Kasumi-1 (cell line): ENCODE measurements around the gene MLLT3.

ENCODE experiments used
- DNase-seq, 2 experiments: peaks; one replicate each; lab custom pipeline; 2025; lab: John Stamatoyannopoulos, UW

MLLT3 gene

DNA sequence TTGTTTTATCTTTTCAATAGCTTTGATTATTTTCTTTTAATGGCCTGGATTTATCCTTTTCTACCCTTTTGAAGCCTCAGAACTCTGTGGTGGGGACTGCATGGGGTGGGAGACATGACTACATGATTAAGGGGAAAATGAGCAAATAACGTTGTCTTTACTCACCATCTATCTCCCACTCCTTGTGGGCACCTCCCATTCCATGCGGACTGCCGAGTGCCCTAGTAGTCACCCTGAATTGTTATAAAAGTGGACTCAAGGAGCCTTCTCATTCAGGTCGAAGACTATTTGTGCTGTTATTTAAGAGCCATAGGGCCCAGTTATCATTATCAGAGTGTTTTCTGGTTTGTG lies 281.8 kb downstream of the MLLT3 start:
- no peak for DNase-seq

GRCh38 chr9:20335668-20336332 lies 286.5 kb downstream of the MLLT3 start:
- no peak for DNase-seq

DNA sequence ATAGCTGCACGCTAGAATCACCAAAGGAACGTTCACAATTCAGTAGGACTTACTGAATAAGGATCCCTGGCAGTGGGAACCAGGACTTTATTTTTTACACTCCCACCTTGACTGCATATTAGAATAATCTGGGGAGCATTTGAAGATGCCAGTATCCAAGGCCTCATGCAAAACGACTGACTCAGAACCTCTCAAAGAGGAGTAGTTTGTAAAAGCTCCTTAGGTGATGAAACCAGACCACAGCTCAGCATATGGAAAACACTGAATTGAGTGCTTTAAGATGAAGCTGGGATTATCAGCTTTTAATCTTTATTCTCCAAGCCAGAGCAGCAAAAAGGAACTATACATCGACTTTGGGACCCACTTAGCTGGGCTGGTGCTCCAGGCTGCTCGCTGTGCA lies 288.3 kb downstream of the MLLT3 start:
- DNase-seq = no peak

DNA sequence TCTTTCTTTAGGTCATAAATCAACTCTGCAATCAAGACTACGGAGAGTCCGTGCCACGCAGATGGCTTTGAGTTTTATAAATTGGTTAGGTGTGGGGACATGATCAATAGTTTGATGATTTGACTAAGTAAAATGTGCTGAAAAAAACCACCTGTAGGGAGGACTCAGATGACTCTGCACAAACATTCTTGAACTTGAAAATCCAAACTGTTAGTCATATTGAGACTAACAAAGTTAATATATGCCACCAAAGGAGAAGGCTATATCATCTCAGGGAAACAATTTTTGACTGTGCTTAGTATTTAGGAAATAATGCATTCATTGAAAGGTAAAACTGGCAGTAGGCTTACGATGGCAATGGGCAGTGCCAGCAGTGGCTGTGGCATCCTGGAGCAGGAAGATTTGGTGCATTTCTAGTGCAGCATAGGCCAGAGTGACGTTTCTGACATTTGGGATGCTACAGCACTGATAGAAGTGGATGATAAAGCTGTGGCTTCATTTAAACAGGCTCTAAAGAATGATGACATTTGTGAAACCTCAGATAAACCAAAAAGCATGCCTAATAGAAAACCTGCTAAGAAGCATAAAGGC lies 291.1 kb downstream of the MLLT3 start:
- no peak for DNase-seq

DNA sequence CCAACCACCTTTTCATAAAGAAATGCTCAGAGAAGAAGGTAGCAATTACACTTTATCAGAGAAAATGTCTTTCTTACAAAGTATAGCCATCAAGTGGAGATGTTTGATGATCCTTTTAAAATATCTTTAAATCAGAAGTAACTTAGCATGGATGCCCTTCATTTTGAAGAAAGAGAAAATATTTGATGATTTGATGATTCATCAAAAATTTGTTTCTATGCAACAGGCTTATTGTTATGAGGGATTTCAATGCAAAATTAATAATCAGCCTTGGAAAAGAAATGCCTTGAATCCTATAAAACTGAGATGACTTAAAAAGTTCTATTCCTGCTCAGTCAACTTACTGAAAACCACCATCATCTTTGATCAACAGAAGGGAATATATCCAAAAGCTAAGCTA lies 291.6 kb downstream of the MLLT3 start:
- no peak for DNase-seq

DNA sequence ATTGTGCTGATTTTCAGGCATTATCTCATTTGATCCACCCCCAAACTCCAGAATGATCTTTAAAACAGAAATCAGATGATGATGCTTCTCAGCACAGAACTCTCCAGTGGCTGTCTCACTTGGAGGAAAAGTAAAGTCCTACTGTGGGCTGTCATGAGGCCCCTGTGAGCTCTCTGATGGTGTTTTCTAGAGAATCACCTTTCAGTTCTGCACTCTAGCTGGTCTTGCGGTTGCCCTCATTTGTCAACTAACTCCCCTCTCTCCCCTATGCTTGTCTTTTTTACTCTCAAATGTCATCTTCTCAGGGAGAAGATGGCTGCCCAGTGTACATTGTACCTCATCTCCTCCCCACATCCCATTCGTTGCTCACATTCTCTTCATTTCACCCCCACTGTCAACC lies 295.8 kb downstream of the MLLT3 start:
- no peak for DNase-seq

GRCh38 chr9:20325008-20325407 lies 297.3 kb downstream of the MLLT3 start:
- DNase-seq = no peak

GRCh38 chr9:20322212-20322611 lies 300.1 kb downstream of the MLLT3 start:
- no peak for DNase-seq

- DNase-seq = no peak
These were observed 300.7 kb downstream of the MLLT3 start for GRCh38 chr9:20321423-20322082.

GRCh38 chr9:20320921-20321320 lies 301.4 kb downstream of the MLLT3 start:
- no peak for DNase-seq

- DNase-seq = no peak
These were observed 302.5 kb downstream of the MLLT3 start for GRCh38 chr9:20319641-20320337.

GRCh38 chr9:20319241-20319640 lies 303.1 kb downstream of the MLLT3 start:
- no peak for DNase-seq

DNA sequence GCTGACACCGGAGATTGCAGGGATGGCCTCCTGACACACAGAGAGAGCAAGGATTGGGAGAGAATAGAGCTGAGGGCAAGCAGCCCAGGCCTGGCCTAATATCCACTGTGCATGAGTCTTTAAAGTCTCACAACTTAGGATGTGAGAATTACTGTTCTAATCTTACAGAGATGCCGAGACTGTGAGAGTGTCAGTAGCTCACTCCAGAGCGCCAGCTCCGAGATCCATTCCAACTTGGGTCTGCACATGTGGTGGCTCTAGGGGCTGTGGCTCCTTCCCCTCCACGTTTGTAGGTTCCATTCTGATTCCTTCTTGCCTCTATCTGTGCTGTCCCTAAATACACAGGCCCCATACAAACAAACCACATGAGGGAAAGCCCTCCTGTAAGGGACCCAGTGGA lies 304.6 kb downstream of the MLLT3 start:
- no peak for DNase-seq

GRCh38 chr9:20316372-20316771 lies 305.9 kb downstream of the MLLT3 start:
- DNase-seq = no peak

DNA sequence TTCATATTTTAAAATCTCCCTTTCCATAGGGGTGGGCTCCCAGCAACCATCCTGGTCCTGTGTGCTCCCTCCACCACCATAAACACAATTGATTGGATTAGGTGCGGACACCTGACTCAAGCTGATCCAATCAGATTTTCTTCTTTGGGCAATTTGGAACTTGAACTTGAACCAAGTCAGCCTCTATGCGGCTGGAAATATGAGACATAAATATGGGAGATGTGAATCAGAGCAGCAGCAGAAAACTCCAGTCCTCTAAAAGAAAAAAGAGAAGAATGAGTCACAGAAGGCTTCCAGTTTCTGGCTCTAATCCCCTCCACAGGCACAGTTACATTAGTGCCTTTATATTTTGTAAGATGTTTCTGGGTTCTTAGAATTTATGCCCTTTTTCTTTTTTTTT lies 306.6 kb downstream of the MLLT3 start:
- DNase-seq = no peak

DNA sequence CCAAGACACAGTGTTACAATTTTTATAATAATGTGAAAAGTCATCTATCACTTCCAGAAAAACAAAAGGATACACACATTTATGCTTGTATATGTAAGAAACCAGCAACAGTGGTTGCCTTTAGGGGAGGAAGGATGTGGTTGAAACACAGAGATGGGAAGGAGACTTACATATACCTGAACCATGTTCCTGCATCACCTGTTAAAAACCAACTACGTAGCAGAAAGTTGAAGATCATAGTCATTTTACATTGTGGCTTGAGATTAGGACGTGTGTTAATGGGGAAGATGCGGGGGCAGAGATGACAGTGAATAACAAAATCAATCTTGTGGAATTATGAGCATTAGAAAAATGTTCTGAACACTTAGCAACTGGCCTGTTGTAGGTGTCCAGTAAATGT lies 307.3 kb downstream of the MLLT3 start:
- no peak for DNase-seq

DNA sequence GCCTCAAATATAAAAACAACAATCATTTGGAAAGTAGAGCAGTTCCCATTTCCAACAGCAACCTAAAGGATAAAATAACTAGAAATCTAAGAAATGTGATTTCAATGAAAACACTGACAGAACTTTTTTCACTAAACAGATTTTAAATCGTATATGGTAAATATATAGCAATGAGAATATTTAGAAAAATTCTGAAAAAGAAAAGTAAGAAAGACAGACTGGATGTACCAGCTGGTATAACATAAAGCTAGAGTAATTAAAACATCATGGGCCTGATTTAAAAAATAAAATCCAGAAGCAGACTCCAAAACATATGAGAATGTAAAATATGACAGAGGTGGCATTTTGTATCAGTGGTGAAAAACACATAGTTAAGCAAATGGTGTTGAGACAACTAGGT lies 308.9 kb downstream of the MLLT3 start:
- no peak for DNase-seq

GRCh38 chr9:20312732-20313131 lies 309.6 kb downstream of the MLLT3 start:
- DNase-seq = no peak

- no peak for DNase-seq
These were observed 312.3 kb downstream of the MLLT3 start for GRCh38 chr9:20310024-20310423.

DNA sequence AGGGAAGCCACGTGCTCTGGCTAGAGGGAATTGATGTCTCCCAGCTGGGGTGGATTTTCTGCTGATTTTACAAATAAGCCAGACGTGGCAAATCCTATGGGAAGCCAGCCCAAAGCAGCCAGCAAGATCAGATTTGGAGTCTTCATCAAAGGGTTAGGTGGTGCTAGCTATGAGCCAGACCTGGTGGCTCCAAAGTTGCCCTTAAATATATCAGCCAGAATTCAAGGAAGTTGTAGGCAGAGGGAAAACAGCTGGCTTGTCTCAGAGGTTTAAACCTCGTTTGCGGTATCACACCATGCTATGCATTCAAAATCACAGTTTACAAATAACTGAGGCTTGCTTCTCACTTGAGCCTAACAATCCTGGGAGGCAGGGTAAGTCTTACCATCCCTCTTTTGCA lies 313.2 kb downstream of the MLLT3 start:
- no peak for DNase-seq

DNA sequence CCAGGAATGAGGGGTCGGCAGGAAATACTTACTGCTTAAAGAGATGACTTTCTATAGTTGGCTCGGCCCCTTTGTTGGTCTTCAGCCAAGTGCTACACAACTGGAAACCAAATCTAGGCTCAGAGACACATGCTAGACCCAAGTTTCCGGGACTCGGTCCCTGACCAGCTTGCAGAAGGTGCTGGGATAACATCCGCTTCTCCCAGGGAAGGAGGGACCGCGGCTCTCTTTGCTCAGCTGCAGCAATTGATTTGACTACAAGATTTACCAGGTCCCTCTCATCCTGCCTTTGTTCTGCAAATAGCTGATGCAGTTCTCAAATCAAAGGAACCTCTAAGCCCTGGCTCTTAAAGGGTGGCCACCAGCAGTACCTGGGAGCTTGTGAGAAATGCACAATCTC lies 314.7 kb downstream of the MLLT3 start:
- no peak for DNase-seq

DNA sequence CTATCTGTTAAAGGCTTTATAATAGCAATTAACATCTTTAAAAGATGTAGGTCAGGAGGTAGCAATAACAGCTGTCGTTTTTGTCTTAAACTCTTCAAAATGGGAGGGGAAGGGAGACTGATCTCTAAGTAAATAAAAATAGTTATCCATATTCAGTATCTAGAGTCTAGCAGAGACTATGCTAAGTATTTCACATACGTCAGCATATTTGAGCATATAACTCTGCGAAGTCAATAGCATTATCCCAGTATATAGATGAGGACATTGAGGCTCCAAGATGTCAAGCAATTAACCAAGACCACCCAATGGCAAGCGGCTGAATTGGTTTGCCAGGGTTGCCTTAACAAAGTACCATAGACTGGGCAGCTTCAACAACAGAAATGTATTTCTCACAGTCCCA lies 316.8 kb downstream of the MLLT3 start:
- DNase-seq = no peak

- DNase-seq = no peak
These were observed 318.3 kb downstream of the MLLT3 start for GRCh38 chr9:20303996-20304395.
